Astrocyte (in vitro differentiated cells and primary cell): ENCODE measurements around the gene MIGA1. TPM values are rescaled to one million over a fixed set of nuclear protein-coding genes. Genes with fewer than 3 reads are reported as not detected.

Experiments used
- DNase-seq: peaks from one replicate; pipeline ENCODE4 v3.0.0-alpha.2; 2010; ENCODE audit warnings: low read depth
- FAIRE-seq: peaks from 2 replicates; lab custom pipeline; 2011; peaks lifted over from hg19 to GRCh38; lab: Jason Lieb, UNC
- H2AFZ ChIP-seq: 2 replicates; pipeline ENCODE4 v1.6.0; 2012; ENCODE audit warnings: low read depth, low read length, inconsistent platforms
- H3K27ac ChIP-seq: 2 replicates; pipeline ENCODE4 v1.5.1; 2011; ENCODE audit warnings: low read depth, low read length, inconsistent platforms
- H3K27me3 ChIP-seq: 2 replicates; pipeline ENCODE4 v1.6.0; 2011; ENCODE audit warnings: low read length, inconsistent platforms; ENCODE audit not compliant: insufficient read depth
- H3K36me3 ChIP-seq: 2 replicates; pipeline ENCODE4 v1.5.1; 2011; ENCODE audit warnings: low read length, inconsistent platforms; ENCODE audit not compliant: insufficient read depth
- H3K4me1 ChIP-seq: 2 replicates; pipeline ENCODE4 v1.5.1; 2011; ENCODE audit warnings: low read length, inconsistent platforms; ENCODE audit not compliant: insufficient read depth
- H3K4me2 ChIP-seq: 2 replicates; pipeline ENCODE4 v1.6.0; 2012; ENCODE audit warnings: low read length, inconsistent platforms
- H3K4me3 ChIP-seq: 2 replicates; pipeline ENCODE4 v1.5.1; 2011; ENCODE audit warnings: low read depth, mild to moderate bottlenecking, low read length, inconsistent platforms; ENCODE audit not compliant: insufficient read depth
- H3K79me2 ChIP-seq: 2 replicates; pipeline ENCODE4 v1.6.0; 2012; ENCODE audit warnings: mild to moderate bottlenecking, low read length, inconsistent platforms; ENCODE audit not compliant: insufficient read depth
- H3K9ac ChIP-seq: 2 replicates; pipeline ENCODE4 v1.6.0; 2012; ENCODE audit warnings: mild to moderate bottlenecking, low read length, inconsistent platforms
- H3K9me3 ChIP-seq: 2 replicates; pipeline ENCODE4 v1.5.1; 2012; ENCODE audit warnings: low read depth, mild to moderate bottlenecking, low read length, inconsistent platforms; ENCODE audit not compliant: insufficient read depth
- H4K20me1 ChIP-seq: 2 replicates; pipeline ENCODE4 v1.6.0; 2012; ENCODE audit warnings: low read length, inconsistent platforms; ENCODE audit not compliant: insufficient read depth
- H3K27ac Mint-ChIP-seq: one replicate; pipeline ENCODE4 v1.8.0; 2021; ENCODE audit warnings: mild to moderate bottlenecking, mixed read lengths; ENCODE audit not compliant: unreplicated experiment
- H3K27me3 Mint-ChIP-seq: one replicate; pipeline ENCODE4 v1.8.0; 2021; ENCODE audit warnings: low read depth, mixed read lengths; ENCODE audit not compliant: unreplicated experiment
- H3K36me3 Mint-ChIP-seq: one replicate; pipeline ENCODE4 v1.8.0; 2021; ENCODE audit warnings: low read depth, mixed read lengths; ENCODE audit not compliant: unreplicated experiment
- H3K4me1 Mint-ChIP-seq: one replicate; pipeline ENCODE4 v1.8.0; 2021; ENCODE audit warnings: low read depth, mixed read lengths; ENCODE audit not compliant: unreplicated experiment
- H3K4me3 Mint-ChIP-seq: one replicate; pipeline ENCODE4 v1.8.0; 2021; ENCODE audit warnings: mild to moderate bottlenecking, moderate library complexity, mixed read lengths; ENCODE audit not compliant: unreplicated experiment
- H3K9me3 Mint-ChIP-seq: one replicate; pipeline ENCODE4 v1.8.0; 2021; ENCODE audit warnings: mild to moderate bottlenecking, mixed read lengths; ENCODE audit not compliant: unreplicated experiment
- CTCF ChIP-seq: IDR thresholded peaks from 2 replicates; pipeline ENCODE4 v1.5.1; 2011; ENCODE audit warnings: low read depth, mild to moderate bottlenecking, inconsistent platforms, low read length, moderate library complexity; ENCODE audit not compliant: insufficient read depth
- EZH2 ChIP-seq: IDR thresholded peaks from 2 replicates; pipeline ENCODE4 v1.6.1; 2012; ENCODE audit warnings: mild to moderate bottlenecking, low read length, inconsistent platforms; ENCODE audit not compliant: insufficient read depth
- total RNA-seq: library from RNA; stranded (reverse); gene quantifications from 2 replicates; pipeline ENCODE4 v1.2.1, GENCODE V29; 2021

The MIGA1 gene
- total RNA-seq, 1 donor from 2014 or later, result 17.7 TPM

GRCh38 chr1:77759071-77760028 is 20.1 kb upstream of the MIGA1 start, which contains the start of gene USP33:
USP33 (minus strand) TSS chr1:77759852; CDS start chr1:77741697, 18,155 bp downstream.
- Histone ChIP-seq H4K20me1 (peaks cover 37% of the 10 kb centered on the region), H3K79me2 (peaks cover 52% of the 10 kb centered on the region), H3K27me3 (no peaks in the 10 kb centered on the region), H3K4me3 (peak within 1 kb of the TSS; percentile 82), H2AFZ (peak within 1 kb of the TSS; percentile 91), H3K9me3 (no peaks in the 10 kb centered on the region), H3K9ac (peak within 1 kb of the TSS; percentile 89), H3K4me2 (peak within 1 kb of the TSS; percentile 95), H3K27ac (peak within 1 kb of the TSS; percentile 78), H3K36me3 (no peaks in the 10 kb centered on the region), H3K4me1 (no peaks in the 10 kb centered on the region)
- H3K27me3 Mint-ChIP-seq, result no peaks in the 10 kb centered on the region
- peak within 1 kb of the TSS; percentile 97 for H3K4me3 Mint-ChIP-seq
- TF ChIP-seq CTCF, result no peak
- TF ChIP-seq EZH2, result no peak
- H3K9me3 Mint-ChIP-seq, result no peaks in the 10 kb centered on the region
- H3K27ac Mint-ChIP-seq, result peak within 1 kb of the TSS; percentile 89
- no peak for FAIRE-seq
- peaks cover 12% of the 10 kb centered on the region for H3K4me1 Mint-ChIP-seq
- H3K36me3 Mint-ChIP-seq, result no peaks in the 10 kb centered on the region
- DNase-seq, result peak; percentile 51

- Histone ChIP-seq H3K27me3 (no peaks in the 10 kb centered on the region), H3K9ac (no peak overlapping the region), H3K36me3 (no peaks in the 10 kb centered on the region), H3K27ac (no peak overlapping the region), H3K4me3 (no peak overlapping the region), H3K79me2 (peaks cover 24% of the 10 kb centered on the region), H3K4me1 (no peaks in the 10 kb centered on the region), H3K9me3 (no peaks in the 10 kb centered on the region), H3K4me2 (no peak overlapping the region), H4K20me1 (peaks cover 15% of the 10 kb centered on the region), H2AFZ (no peak overlapping the region)
- H3K9me3 Mint-ChIP-seq, result no peaks in the 10 kb centered on the region
- peaks cover 7% of the 10 kb centered on the region for H3K4me1 Mint-ChIP-seq
- peak; percentile 69 for DNase-seq
- H3K36me3 Mint-ChIP-seq, result no peaks in the 10 kb centered on the region
- H3K27ac Mint-ChIP-seq, result no peak overlapping the region
- H3K27me3 Mint-ChIP-seq, result no peaks in the 10 kb centered on the region
- no peak for FAIRE-seq
- no peak for TF ChIP-seq CTCF
- TF ChIP-seq EZH2, result no peak
- H3K4me3 Mint-ChIP-seq, result no peak overlapping the region
These were observed 17.4 kb upstream of the MIGA1 start for GRCh38 chr1:77762072-77762476.
